HG03378 (cell line): Measurements from ENCODE around the gene GSE1.

Experiments
- ATAC-seq: cut with Tn5 transposase; IDR thresholded peaks from one replicate; pipeline ENCODE4 v1.9.1; 2021; ENCODE audit warnings: mild to moderate bottlenecking, moderate library complexity; ENCODE audit not compliant: unreplicated experiment

Gene GSE1

GRCh38 chr16:85631802-85632393 is 18.8 kb downstream of the GSE1 start:
- ATAC-seq = no peak

GRCh38 chr16:85632709-85633437 is 19.8 kb downstream of the GSE1 start:
- ATAC-seq = no peak

DNA sequence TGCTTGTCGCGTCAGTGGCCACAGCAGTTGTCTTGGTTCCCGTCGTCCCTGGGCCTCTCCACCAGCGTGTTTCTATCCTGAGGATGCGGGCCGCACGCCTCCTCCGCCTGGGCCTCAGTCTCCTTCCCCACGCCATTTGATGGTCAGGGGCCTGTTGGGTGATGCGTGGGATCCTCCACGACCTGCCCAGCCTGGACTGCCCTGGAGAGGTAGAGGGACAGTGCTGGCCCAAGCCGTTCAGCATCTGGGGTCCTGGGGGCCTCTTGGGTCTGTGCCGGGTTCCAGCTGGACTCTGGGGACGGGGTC is 20.3 kb downstream of the GSE1 start:
- no peak for ATAC-seq

- no peak for ATAC-seq
Measured at GRCh38 chr16:85633888-85634287, 20.8 kb downstream of the GSE1 start.

DNA sequence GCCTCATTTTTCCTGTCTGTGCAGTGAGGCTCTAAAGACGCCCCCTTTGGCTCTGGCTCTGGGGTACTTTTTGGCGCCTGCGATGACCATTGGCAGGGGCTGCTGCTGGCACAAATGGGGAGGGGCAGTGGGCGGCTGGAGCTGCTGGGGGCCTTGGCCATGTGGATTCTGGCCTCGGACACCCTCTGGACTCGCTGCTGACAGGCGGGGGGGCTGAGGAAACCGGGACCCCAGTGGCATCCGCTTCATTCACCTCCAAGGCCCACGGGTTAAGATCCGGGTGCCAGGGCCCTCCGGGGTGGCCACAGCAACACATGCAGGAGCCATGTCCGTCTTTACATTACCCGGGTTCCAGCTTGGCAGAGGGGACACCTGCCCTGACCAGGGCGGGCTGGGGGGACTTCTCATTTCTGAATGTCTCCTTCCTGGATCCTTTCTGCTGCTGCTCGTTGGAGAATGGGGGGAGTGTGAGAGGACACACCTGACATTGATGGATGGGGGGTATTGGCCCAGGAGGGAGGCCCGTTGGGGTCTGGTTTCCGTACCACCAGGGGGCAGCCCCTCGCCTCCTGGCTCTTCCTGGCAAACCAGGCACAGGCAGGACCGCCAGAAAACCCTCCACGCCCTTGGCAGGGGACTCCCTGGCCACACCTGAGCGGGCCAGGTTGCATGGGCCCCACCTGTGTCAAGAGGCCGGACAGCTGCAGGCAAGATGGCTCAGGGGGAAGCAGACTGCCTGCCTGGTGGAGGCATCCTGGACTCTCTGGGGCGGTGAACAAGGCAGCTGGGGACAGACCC is 21.8 kb downstream of the GSE1 start:
- no peak for ATAC-seq

DNA sequence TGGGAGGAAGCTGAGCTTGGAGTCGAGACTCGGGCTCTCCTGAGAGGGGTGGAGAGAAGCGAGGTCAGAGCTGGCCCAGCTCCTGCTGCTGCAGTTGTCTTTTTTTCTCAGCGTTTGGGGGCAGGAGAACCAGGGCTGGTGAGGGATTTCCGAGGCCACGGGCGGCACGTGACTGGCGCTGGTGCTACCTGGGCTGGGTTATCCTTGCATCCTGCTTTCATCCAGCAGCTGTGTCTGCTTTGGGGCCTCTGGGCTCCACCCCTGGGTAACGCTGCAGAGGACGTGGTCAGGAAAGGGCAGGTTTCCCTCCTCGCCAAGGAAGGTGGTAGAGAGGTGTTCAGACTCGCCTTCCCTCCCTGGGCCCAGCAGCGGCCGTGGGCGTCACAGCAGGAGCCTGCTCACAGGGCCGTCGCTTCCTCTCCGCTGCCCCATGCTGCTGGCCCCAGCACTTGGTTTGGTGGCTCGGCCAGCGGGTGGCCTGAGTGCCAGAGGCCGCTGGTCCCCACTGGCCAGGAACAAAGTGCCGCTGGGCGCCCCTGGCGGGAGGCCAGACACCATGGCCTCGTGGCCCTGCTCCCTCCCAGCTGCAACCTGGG is 22.5 kb downstream of the GSE1 start:
- ATAC-seq = no peak

GRCh38 chr16:85636234-85636812 is 23.2 kb downstream of the GSE1 start:
- ATAC-seq = no peak

GRCh38 chr16:85637061-85637807 is 24.1 kb downstream of the GSE1 start:
- no peak for ATAC-seq

GRCh38 chr16:85637808-85638647 is 24.9 kb downstream of the GSE1 start:
- no peak for ATAC-seq

DNA sequence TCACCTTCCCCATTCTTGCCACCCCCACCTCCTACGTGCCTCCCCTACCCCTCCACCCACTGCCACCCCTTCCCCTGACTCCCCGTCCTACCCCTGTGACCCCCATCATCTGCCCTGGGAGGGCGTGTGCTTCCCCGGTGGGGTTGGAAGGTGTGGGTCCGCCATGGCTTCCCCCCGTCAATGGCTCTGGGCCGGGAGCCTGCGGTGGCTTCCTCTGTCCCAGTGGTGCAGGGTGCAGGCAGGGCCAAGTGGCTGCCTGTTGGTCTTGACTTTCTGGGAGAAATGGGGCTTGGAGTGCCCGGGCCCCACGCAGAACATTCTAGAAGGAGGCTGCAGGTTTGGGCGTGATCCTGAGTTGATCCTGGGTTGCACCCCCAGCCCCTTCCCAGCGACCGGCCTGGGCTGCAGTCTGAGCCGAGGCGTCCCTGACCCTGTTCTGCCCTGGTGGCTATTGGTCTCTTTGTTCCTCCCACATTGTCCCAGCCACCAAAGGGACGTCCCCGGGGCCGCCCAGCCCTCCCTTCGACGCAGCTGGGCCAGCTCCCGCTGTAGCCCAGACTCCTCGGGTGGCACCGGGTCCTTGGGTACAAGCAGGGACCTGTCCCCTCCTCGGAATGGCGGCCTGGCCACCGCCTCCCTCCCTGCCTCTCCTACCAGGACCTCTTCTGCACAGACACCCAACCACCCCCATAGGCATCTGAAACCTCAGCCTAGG is 25.7 kb downstream of the GSE1 start:
- ATAC-seq = no peak

- no peak for ATAC-seq
Measured at GRCh38 chr16:85639529-85640253, 26.6 kb downstream of the GSE1 start.

GRCh38 chr16:85640254-85640558 is 27.1 kb downstream of the GSE1 start:
- no peak for ATAC-seq

GRCh38 chr16:85640585-85640984 is 27.5 kb downstream of the GSE1 start:
- no peak for ATAC-seq

- no peak for ATAC-seq
Measured at GRCh38 chr16:85641305-85641704, 28.2 kb downstream of the GSE1 start.

DNA sequence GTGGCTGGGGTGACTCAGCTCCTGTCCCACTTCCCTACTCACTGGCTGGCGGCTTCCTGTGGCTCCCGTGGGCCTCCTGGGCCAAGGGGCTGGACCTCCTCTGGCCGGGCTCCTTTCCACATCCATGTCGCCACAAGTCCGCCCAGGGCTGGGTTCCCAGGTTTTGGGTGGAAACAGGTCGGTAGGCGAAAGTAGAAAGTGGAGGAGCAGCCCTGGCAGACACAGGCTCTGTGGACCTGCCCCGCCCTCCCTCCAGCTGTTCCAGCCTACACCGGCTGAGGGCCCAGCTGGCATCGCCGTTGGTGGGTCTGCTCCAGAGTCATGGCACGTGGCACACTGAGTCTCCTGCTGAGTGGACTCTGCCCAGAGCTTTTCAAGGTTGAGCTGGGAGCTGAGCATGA is 28.7 kb downstream of the GSE1 start:
- no peak for ATAC-seq

DNA sequence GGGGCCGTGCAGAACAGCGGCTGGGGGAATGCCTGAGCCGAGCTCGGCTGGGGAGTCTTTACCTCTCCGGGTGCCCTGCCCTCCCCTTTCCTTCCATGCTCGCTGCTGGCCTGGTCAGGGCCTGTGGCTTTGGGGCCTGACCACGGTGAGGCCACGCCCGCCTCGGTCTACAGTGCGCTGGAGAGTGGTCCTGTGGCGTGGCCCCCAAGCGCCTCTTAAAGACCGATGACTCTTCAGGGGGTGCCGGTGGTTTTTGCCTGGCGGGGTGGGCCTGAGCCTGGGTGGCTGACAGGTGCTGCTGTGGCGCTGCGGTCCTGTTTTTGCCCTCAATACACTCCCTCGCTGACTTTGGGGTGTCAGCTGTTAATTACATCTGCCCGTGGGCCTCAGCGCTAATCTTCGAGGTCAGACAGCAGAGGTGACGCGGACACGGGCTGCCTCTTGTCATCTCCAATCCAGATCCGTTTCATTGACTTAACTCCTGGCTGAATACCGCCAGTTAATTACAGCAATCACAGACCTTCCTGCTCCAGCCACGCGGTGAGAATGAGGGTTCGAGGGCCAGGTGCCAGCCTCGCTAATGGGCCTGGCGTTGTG is 29.7 kb downstream of the GSE1 start:
- ATAC-seq = no peak

GRCh38 chr16:85643631-85644030 is 30.5 kb downstream of the GSE1 start:
- no peak for ATAC-seq

DNA sequence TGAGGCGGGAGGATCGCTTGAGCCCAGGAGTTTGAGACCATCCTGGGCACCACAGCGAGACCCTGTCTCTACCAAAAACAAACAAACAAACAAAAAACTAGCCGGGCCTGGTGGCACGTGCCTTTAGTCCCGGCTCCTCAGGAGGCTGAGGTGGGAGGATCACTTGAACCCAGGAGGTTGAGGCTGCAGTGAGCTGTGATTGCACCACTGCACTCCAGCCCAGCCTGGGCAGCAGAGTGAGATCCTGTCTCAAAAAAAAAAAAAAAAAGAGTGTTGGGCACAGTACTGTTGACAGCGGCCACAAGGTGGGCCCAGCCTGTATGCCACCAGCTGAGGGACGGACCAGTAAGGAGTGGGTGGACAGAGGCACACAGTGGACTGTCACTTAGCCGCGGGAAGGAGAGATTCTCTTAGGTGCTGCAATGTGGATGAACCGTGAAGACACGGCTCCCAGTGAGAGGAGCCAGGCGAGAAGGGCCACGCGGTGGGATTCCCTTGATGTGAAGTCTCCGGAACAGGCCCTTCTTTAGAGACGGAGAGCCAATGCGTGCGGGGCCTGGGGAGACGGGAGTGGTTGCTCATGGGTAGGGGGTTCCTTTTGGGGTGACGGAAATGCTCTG is 31.1 kb downstream of the GSE1 start:
- ATAC-seq = no peak
